ENCODE data around the gene PLEKHG3.

DNA sequence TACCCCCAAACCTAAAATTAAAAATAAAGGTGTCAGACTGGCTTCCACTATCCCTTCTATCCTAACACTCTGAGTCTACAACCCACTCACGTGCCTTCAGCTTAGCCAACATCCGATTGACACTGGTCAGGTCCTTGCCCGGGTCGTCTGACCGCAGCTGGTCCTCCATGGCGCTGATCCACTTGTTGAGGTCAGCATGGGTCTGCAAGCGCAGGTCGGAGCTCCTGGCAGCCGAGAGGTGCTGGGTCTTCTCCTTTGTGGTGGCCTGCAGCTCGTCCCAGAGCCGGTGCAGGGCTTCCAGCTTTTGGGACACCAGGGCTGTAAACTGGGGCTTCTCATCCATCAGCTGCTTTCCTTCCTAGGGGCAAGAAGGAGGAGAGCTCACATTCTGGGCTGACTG, 78.0 kb downstream of the PLEKHG3 start:
- TF ChIP-seq, protein P1, sequence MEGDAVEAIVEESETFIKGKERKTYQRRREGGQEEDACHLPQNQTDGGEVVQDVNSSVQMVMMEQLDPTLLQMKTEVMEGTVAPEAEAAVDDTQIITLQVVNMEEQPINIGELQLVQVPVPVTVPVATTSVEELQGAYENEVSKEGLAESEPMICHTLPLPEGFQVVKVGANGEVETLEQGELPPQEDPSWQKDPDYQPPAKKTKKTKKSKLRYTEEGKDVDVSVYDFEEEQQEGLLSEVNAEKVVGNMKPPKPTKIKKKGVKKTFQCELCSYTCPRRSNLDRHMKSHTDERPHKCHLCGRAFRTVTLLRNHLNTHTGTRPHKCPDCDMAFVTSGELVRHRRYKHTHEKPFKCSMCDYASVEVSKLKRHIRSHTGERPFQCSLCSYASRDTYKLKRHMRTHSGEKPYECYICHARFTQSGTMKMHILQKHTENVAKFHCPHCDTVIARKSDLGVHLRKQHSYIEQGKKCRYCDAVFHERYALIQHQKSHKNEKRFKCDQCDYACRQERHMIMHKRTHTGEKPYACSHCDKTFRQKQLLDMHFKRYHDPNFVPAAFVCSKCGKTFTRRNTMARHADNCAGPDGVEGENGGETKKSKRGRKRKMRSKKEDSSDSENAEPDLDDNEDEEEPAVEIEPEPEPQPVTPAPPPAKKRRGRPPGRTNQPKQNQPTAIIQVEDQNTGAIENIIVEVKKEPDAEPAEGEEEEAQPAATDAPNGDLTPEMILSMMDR (IDR thresholded peaks at IDR 0.05; ENCODE audit: low read depth, low read length, poor library complexity, severe bottlenecking) = no peak
- no peak for TF ChIP-seq EZH2phosphoT487 (IDR thresholded peaks at IDR 0.05; ENCODE audit: borderline replicate concordance, low read length)
